Measurements from ENCODE around the gene POU3F1.

- no peak for TF ChIP-seq EZH2phosphoT487 (IDR thresholded peaks at IDR 0.05)
- TF ChIP-seq EZH2 (IDR thresholded peaks at IDR 0.05) = no peak
These were observed 15.7 kb downstream of the POU3F1 start for GRCh38 chr1:38030596-38031512.

All from neural progenitor cell (in vitro differentiated cells).